ENCODE measurements around the gene SYCP3.

DNA sequence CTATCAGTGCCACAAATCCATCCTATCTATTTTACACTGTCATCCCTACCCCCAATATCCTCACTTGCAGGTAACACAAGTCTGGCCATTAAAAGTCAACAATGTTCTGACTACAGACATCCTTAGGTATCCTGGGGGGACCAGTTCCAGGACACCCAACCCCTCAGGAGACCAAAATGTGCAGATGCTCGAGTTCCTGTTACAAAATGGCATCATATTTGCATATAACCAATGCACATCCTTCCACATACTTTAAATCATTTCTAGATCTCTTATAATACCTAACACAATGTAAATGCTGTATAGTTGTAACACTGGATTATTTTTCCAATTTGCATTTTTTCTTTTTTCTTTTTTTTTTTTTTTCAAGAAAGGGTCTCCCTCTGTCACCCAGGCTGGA lies 6.9 kb downstream of the SYCP3 start:
- TF ChIP-seq, protein P1, sequence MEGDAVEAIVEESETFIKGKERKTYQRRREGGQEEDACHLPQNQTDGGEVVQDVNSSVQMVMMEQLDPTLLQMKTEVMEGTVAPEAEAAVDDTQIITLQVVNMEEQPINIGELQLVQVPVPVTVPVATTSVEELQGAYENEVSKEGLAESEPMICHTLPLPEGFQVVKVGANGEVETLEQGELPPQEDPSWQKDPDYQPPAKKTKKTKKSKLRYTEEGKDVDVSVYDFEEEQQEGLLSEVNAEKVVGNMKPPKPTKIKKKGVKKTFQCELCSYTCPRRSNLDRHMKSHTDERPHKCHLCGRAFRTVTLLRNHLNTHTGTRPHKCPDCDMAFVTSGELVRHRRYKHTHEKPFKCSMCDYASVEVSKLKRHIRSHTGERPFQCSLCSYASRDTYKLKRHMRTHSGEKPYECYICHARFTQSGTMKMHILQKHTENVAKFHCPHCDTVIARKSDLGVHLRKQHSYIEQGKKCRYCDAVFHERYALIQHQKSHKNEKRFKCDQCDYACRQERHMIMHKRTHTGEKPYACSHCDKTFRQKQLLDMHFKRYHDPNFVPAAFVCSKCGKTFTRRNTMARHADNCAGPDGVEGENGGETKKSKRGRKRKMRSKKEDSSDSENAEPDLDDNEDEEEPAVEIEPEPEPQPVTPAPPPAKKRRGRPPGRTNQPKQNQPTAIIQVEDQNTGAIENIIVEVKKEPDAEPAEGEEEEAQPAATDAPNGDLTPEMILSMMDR (IDR thresholded peaks at IDR 0.05), result no peak
- no peak for TF ChIP-seq POLR2A (IDR thresholded peaks at IDR 0.05)
